HG03571 (cell line): Measurements from ENCODE around the gene PGBD5.

ENCODE experiments used
- ATAC-seq: cut with Tn5 transposase; IDR thresholded peaks from one replicate; pipeline ENCODE4 v1.9.1; 2021; ENCODE audit not compliant: unreplicated experiment

PGBD5 gene

GRCh38 chr1:230283678-230284077 lies 142.5 kb downstream of the PGBD5 start:
- no peak for ATAC-seq

DNA sequence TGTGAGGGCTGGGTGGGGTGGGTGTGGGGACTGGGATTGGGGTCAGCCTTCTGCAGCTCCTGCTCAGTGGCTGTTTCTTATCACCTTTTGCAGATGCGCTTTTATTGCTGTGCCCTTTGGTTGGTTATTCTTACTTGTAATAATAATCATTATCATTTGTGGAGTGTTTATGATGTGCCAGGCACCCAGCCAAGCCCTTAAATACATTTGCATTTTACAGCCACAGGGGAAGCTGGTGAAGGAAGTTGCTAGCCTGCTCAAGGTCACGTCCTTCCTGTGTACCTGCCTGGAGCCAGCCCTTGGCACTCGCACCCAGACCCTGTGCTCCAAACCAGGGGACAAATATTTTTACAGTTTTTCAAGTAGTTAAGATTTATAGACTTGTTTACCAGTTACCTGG lies 144.0 kb downstream of the PGBD5 start:
- no peak for ATAC-seq

DNA sequence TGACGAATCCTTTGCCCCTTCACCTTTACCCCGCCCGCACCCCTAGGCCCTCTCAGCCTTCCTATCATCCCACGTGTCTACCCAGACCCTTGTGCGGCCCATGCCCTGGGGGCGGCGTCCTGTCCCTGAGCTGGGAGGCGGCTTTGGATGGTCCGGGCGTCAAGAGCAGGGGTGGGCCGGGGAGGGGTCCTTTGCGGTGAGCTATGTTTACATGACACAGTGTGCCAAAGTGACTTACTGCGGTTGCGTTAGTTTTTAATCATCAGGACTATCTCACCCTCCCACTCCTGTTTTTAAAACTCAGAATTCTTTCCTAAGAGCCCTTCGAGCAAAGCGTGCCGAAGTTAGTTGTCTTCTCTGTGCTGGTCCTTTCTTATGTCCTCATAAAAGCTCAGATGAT lies 144.6 kb downstream of the PGBD5 start:
- no peak for ATAC-seq

GRCh38 chr1:230280906-230281413 lies 145.2 kb downstream of the PGBD5 start:
- no peak for ATAC-seq

GRCh38 chr1:230280054-230280795 lies 145.9 kb downstream of the PGBD5 start:
- ATAC-seq: no peak

- ATAC-seq: no peak
Measured at GRCh38 chr1:230279583-230279945, 146.6 kb downstream of the PGBD5 start.

GRCh38 chr1:230278871-230279582 lies 147.1 kb downstream of the PGBD5 start:
- no peak for ATAC-seq

GRCh38 chr1:230278376-230278775 lies 147.8 kb downstream of the PGBD5 start:
- ATAC-seq: no peak

DNA sequence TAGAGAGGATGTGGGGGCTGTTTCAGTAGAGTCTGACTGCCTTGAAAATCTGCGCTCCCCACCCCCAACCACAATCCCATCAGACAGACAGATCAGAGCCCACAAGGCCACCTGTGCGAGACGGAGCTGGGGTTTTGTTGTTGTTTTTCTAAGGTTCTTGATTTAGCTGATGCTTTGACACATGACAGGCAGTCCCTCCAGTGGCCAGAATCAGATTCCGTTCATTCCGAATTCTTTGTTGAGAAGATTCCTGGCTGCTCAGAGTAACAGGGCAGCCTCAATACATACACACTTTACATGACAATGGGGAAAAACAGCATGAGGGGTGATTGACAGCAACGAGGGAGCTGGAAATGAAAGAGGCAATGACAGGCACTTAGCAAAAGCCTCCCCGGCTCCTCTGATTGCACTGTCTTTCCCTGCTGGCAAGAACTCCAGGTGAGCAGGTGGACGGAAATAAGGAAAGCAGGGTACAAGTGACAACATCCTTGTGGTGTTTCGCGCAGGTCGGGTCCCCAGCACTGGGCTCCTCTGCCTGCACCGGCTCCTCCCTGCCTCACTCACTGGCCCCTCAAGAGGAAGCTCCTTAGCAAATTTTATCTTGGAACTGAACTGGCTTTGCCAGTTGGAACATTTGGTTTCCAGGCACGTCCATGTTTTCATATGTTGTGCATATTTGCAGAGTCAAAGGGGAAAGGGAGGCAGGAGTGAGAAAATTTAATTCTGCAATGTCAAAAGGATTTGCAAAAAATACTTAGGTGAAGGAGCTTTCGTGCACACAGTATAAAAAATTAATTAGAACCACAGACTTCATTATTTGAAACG lies 148.7 kb downstream of the PGBD5 start:
- ATAC-seq: no peak

GRCh38 chr1:230276401-230276800 lies 149.7 kb downstream of the PGBD5 start:
- ATAC-seq: no peak

DNA sequence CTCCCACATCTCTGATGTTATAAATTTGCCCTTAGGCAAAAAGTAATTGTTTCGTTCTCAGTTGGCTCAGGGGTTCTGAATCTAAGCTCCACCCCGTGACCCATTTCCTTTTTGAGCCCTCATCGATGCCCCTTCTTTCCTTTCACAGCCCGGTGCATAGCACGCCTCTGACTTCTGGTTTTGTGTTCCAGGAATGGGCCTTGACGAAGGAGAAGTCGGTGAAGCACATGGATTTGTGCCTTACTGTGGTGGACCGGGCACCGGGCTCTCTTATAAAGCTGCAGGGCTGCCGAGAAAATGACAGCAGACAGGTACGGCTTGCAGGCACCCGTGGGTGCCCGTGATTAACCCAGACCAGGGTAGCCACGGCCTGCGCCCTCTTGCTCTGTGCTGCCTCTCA lies 151.9 kb downstream of the PGBD5 start:
- no peak for ATAC-seq

- ATAC-seq: no peak
Measured at GRCh38 chr1:230273141-230273710, 152.9 kb downstream of the PGBD5 start.

- no peak for ATAC-seq
Measured at GRCh38 chr1:230272557-230272956, 153.6 kb downstream of the PGBD5 start.

- no peak for ATAC-seq
Measured at GRCh38 chr1:230271300-230272035, 154.7 kb downstream of the PGBD5 start.

GRCh38 chr1:230270559-230271281 lies 155.4 kb downstream of the PGBD5 start:
- ATAC-seq: peak; percentile 62

DNA sequence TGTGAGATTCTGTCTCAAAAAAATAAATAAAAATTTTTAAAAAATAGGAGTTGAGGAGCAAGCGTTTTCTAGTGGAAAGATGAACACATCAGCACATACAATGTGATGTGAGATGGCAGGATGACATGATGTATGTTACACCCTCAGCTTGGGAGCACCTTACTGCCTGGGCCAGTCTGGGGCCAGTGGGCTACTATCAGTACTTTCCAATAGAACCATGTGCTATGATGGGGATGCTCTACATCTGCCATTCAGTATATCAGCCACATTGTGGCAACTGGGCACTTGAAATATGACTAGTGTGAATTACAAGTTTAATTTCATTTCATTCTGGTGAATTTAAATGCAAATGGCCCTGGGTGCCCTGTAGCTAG lies 156.0 kb downstream of the PGBD5 start:
- peak; percentile 3 for ATAC-seq

DNA sequence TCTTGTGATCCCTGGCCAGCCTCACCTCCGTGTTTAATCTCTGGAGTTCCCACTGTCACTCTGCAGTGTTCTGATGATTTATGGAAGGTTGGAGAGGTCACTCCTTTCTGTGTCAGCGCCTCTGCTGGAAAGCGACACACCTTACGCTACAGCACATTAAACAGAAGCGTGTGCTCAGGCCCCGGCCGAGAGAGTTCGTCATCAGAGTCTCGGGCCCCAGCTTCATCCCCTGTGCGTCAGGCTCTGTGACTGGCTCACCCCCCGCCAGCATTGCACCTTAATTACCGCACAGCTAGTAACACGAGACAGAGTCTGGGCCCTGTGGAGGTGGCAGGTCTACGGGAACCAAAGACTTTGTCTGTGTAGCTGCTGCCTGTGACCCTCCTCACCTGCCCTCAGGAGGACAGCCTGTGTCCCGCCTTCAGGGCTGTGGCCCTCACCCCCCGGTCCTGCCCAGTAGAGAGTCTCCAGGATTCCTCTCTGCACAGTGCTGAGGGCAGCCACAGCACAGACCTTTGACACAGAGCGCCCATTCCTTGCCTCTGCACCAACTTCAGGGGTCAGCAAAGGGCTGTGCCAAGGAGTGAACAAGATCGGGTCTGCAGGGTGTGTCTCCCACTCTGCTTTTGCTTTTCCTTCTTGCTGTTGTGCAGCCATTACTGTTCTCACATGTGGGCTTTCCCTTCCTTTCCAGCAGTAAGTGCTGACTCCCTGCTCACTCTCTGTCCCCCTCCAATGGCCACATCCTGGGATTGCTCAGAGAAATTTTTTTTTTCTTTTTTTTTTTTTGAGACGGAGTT lies 157.6 kb downstream of the PGBD5 start:
- ATAC-seq: no peak

- no peak for ATAC-seq
Measured at GRCh38 chr1:230267338-230268065, 158.6 kb downstream of the PGBD5 start.
